Caki2 (cell line): ENCODE measurements around the gene SLX4IP. TPM values are rescaled to one million over a fixed set of nuclear protein-coding genes. Genes with fewer than 3 reads are reported as not detected.
A peak's percentile ranks its signal among the peaks of the same experiment; 100 is the strongest.

Experiments used
- DNase-seq: peaks from one replicate; pipeline ENCODE4 v3.0.0-alpha.2; 2015; ENCODE audit warnings: low read depth
- in situ Hi-C: cut with HindIII; loops from 2 replicates; pipeline ENCODE4 v1.10.0; 2016; ENCODE audit warnings: low sequenced_read_pairs, low pct_unique_long_range_greater_than_20kb, mixed read lengths
- total RNA-seq: library from RNA; depleted of rRNA; stranded (reverse); fragments of >200 nt; shearing (Covaris generic); gene quantifications from 2 replicates; pipeline ENCODE4 v1.2.3, GENCODE V29; 2014; ENCODE audit warnings: low replicate concordance; rRNA removed

SLX4IP gene
- total RNA-seq, 1 experiment from 2014 or later, result 2.3 TPM

- in situ Hi-C loops, result no loop called here
- no peak for DNase-seq
Observed at GRCh38 chr20:10668677-10669368, 233.7 kb downstream of the SLX4IP start.

- in situ Hi-C loops, result no loop called here
- DNase-seq, result no peak
Observed at GRCh38 chr20:10669843-10670446, 234.8 kb downstream of the SLX4IP start.

DNA sequence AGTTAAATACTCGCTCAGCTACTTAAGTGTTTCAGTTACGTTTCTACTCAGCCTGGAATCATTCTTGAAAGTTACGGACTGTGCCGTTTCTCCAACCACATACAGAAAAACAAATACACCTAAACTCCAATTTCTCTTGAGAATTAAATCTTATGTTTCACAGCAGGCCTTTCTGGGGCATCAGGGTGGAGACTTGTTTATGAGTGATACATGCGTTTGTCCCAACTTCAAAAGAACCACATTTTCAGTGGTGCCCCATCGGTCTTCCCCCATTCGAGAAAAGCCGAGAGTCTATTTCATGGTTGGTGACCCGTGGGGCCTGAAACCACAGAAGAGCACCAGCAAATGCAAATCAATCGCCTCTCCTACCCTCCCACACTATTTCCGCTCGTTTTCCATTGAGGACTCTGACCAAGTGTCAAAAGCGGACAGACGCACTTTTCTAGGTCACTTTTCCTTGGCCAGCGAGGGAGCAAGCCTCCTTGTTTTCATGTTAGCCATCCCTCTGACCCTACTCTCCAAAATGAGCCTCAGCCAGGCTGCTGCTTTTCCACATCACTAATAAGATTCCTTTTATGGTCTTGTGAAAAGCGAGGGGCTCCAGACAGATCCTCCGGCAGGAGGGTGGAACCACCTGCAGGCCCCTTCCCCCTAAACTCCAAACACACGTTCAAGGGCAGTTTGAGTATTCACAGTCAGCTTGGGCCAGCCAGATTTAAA lies 235.6 kb downstream of the SLX4IP start:
- DNase-seq, result peak; percentile 75
- in situ Hi-C loops, result no loop called here

GRCh38 chr20:10671221-10671918 lies 236.3 kb downstream of the SLX4IP start:
- in situ Hi-C loops, result no loop called here
- peak; percentile 92 for DNase-seq

GRCh38 chr20:10671919-10672623 lies 237.0 kb downstream of the SLX4IP start:
- in situ Hi-C loops, result no loop called here
- DNase-seq, result no peak

DNA sequence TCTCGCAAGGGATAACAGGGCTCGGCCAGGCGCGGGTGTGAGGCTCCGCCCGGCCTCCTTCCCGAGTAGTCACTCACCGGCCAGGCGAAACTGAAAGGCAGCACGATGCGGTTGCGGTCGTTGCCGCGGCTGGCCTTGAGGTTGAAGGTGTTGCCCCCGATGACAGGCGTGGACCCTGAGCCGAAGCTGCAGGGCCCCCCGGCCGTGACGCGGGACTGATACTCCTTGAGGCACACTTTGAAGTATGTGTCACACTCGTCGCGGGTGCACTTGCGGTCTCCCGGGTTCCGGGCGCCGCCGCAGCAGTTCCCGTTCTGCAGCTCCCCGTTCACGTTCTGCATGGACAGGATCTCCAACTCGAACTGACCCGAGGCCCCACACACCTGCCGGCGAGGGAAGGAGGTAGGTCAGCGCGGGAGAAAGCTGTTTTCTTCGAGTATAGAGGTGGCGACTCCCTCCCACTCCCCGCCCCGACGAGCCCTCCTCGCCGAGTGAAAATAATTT lies 237.6 kb downstream of the SLX4IP start:
- in situ Hi-C loops, result no loop called here
- no peak for DNase-seq

DNA sequence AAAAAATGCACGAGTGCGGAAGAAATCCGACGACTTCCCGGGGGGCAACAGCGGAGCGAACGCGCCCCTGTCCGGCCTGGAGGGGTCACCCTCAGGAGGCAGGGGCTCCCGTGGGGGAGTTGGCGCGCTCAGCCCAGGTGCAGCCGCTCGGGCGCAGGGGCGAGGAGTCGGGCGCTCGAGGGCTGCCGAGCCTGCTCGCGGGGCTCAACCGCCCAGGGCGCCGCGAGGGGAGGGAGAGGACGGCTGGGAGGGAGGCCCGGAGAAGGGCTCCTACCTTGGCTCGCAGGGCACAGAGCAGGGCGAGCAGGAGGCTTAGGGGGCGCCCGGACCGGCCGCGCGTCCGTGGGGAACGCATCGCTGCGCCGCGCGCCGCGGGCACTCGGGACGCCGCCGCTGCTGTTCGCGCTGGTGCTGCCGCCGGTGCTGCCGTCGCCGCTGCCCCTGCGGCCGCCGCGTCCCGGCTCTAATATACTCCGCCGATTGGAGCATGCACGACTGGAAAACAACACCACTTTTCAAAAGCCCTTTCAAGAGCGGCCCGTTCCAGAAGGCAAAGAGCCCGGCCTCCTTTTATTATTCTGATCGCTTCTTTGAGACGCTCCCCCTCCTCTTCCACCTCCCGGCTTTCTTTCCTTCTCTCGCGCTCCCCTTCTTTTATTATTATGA lies 238.2 kb downstream of the SLX4IP start:
- no peak for DNase-seq
- in situ Hi-C loops, result no loop called here

DNA sequence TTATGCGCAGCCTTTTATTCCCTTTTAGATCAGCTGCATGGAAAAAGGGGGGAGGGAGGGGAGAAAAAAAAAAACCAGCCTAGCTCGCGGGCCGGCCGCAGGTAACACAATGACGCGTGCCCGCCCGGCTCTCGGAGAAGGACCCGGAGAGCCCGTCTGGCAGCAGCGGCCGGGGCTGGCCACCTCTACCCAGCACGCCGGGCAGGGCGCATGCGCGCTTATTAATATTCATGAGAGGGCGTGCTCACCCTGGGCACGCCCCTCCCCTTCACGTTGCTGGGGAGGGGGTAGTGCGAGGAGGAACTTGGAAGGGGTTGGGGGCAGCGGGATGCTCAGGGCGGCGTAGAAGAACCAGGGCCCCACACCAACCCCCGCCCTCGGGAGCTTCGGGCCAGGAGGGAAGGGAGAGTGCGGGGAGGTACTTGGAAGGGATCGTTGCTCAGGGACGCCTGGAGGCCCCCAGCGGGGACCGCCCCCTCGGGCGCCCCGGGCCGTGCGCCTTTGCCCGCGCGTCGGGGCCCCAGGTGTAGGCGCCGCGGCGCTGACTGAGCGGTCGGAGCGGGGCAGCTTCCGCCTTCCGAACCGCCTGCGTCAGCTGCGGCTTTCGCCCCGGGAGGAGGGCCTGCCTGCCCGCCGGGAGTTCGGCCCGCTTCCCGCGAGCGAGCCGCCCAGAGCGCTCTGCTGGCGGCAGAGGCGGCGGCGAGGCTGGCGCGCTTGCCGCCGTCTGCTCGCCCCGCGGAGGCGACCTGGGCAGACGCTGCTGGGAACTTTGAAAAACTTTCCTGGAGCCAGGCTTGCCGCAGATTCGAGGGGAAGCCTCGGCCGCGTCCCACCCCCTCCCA lies 239.0 kb downstream of the SLX4IP start, which contains the start of gene JAG1:
Gene JAG1, minus strand, starts transcription at position 158 of the 842 bp plus-strand sequence. CDS start 469 bp downstream, outside the sequence.
- peak; percentile 99 for DNase-seq
- in situ Hi-C loops, result no loop called here

- DNase-seq, result peak; percentile 91
- in situ Hi-C loops, result no loop called here
Observed at GRCh38 chr20:10674684-10675449, 239.8 kb downstream of the SLX4IP start.

- no peak for DNase-seq
- in situ Hi-C loops, result no loop called here
Observed at GRCh38 chr20:10675450-10675848, 240.3 kb downstream of the SLX4IP start.

GRCh38 chr20:10676518-10676917 lies 241.4 kb downstream of the SLX4IP start:
- DNase-seq, result no peak
- in situ Hi-C loops, result no loop called here

Other genes with a start within 250 kb of the SLX4IP start
- gene SNAP25, start 216.5 kb upstream of the SLX4IP start, total RNA-seq, result 2.6 and 3.2 TPM in 2 replicates
- gene MKKS, start 1.1 kb upstream of the SLX4IP start, total RNA-seq, result 7.2 and 8.3 TPM in 2 replicates
- gene JAG1, start 238.7 kb downstream of the SLX4IP start, total RNA-seq, result 142 and 148 TPM in 2 replicates